ENCODE measurements around the gene NPHS2. TPM values are rescaled to one million over a fixed set of nuclear protein-coding genes. Genes with fewer than 3 reads are reported as not detected.

The NPHS2 gene
- total and polyA plus RNA-seq, 2 of the 13 experiments (the other 11 are each of a cell fraction or from before 2014, with no cell fraction given) = not detected

GRCh38 chr1:179554427-179554826 is 21.3 kb downstream of the NPHS2 start:
- ChIA-PET POLR2A (no interaction called here), CTCF (ENCODE audit: low intra/inter-chr PET ratio, low total read pairs) (no interaction called here)
- Histone ChIP-seq H3K4me2 (ENCODE audit: low read depth, low read length) (no peak overlapping the region), H3K9me3 (ENCODE audit: low read length) (no peaks in the 10 kb centered on the region), H3K36me3 (replicated peaks in 1 of 2; ENCODE audit: control insufficient read depth in 1 of 2, insufficient read depth in 2 of 2, low read length in 2 of 2) (no peaks in the 10 kb centered on the region), H3K27me3 (ENCODE audit: control insufficient read depth in 1 of 2, insufficient read depth in 2 of 2, low read length in 2 of 2) (0 out of 5 replicates have a peak, but pooled peaks cover 0 to 5% of the 10 kb centered on the region in 2 experiments), H3K9ac (ENCODE audit: insufficient read depth, low read depth, low read length) (no peak overlapping the region), H3K79me2 (ENCODE audit: insufficient read depth, low read length) (no peaks in the 10 kb centered on the region), H3K4me1 (ENCODE audit: insufficient read depth, low read length) (no peaks in the 10 kb centered on the region), H3K27ac (ENCODE audit: extremely low read length, insufficient read depth, low read length) (no peak overlapping the region), H3K4me3 (replicated peaks in 1 of 3; ENCODE audit: insufficient read depth in 1 of 3, low read depth in 2 of 3, low read length in 3 of 3) (no peak overlapping the region), H2AFZ (ENCODE audit: low read length) (no peak overlapping the region), H4K20me1 (ENCODE audit: insufficient read depth, low read length) (no peaks in the 10 kb centered on the region)
- ATAC-seq (no peak), DNase-seq (ENCODE audit: low spot score) (no peak), FAIRE-seq (no peak)
- in situ Hi-C loops (cut with HindIII; ENCODE audit: extremely low pct_ligation_motif_present, low pct_unique_long_range_greater_than_20kb) (no loop called here), intact Hi-C loops (cut with micrococcal nuclease; ENCODE audit: unreplicated experiment) (no loop called here)
- no TSS peak for BruUV-seq (replicated peaks)
- TF ChIP-seq POGK (CRISPR knock-in tag; conservative IDR thresholded peaks at IDR 0.05) (no peak), KLF9 (CRISPR knock-in tag; IDR thresholded peaks at IDR 0.05; ENCODE audit: low read depth) (no peak), HNF4A (CRISPR knock-in tag; IDR thresholded peaks at IDR 0.05) (no peak), PATZ1 (CRISPR knock-in tag; IDR thresholded peaks at IDR 0.05) (no peak), ZMYM2 (CRISPR knock-in tag; IDR thresholded peaks at IDR 0.05) (no peak), ZNF770 (CRISPR knock-in tag; IDR thresholded peaks at IDR 0.05) (no peak), TFDP2 (CRISPR knock-in tag; IDR thresholded peaks at IDR 0.05) (no peak), IRX3 (CRISPR knock-in tag; IDR thresholded peaks at IDR 0.05; ENCODE audit: borderline replicate concordance, low read depth) (no peak), ZNF749 (CRISPR knock-in tag; IDR thresholded peaks at IDR 0.05; ENCODE audit: borderline replicate concordance) (no peak), ZNF577 (CRISPR knock-in tag; IDR thresholded peaks at IDR 0.05; ENCODE audit: borderline replicate concordance, low read depth) (no peak), TBX2 (CRISPR knock-in tag; IDR thresholded peaks at IDR 0.05; ENCODE audit: borderline replicate concordance) (no peak), THAP11 (CRISPR knock-in tag; IDR thresholded peaks at IDR 0.05) (no peak), FOSL1 (CRISPR knock-in tag; IDR thresholded peaks at IDR 0.05; ENCODE audit: borderline replicate concordance) (no peak), UBTF (CRISPR knock-in tag; IDR thresholded peaks at IDR 0.05) (no peak), TAF1 (CRISPR knock-in tag; IDR thresholded peaks at IDR 0.05) (no peak)

Data from HepG2 (cell line).